Measurements from ENCODE around the gene XIST.

DNA sequence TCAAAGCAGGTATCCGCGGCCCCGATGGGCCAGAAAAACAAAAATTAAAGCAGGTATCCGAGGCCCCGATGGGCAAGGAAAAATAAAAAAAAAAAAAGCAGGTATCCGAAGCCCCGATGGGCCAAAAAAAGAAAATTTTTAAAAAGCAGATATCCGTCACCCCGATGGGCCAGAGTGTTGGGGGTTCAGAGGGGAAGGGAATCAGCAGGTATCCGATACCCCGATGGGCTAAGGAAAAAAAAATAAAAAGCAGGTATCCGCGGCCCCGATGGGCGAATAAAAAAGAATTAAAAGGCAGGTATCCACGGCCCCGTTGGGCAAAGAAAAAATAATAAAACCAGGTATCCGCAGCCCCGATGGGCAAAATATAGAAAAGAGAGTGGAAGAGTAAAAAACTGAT lies 492 bp downstream of the XIST start:
- TF ChIP-seq, protein P1, sequence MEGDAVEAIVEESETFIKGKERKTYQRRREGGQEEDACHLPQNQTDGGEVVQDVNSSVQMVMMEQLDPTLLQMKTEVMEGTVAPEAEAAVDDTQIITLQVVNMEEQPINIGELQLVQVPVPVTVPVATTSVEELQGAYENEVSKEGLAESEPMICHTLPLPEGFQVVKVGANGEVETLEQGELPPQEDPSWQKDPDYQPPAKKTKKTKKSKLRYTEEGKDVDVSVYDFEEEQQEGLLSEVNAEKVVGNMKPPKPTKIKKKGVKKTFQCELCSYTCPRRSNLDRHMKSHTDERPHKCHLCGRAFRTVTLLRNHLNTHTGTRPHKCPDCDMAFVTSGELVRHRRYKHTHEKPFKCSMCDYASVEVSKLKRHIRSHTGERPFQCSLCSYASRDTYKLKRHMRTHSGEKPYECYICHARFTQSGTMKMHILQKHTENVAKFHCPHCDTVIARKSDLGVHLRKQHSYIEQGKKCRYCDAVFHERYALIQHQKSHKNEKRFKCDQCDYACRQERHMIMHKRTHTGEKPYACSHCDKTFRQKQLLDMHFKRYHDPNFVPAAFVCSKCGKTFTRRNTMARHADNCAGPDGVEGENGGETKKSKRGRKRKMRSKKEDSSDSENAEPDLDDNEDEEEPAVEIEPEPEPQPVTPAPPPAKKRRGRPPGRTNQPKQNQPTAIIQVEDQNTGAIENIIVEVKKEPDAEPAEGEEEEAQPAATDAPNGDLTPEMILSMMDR (IDR thresholded peaks at IDR 0.05; ENCODE audit: low read depth, low read length), result no peak
- TF ChIP-seq EZH2phosphoT487 (IDR thresholded peaks at IDR 0.05; ENCODE audit: low read depth), result no peak

All from OCI-LY3 (cell line).